HL-60 (cell line): ENCODE data around the gene CHD2.

Experiments
- DNase-seq, 2 experiments: peaks; one replicate each; pipeline ENCODE4 v3.0.0-alpha.2; 2010 to 2020; ENCODE audit warnings: low read depth in 1 of 2, low spot score in 1 of 2
- H3K27ac ChIP-seq: fragments of 250-450 bp; sonication (Bioruptor Pico); replicated peaks from 2 replicates; pipeline ENCODE4 v1.5.1; 2020; ENCODE audit warnings: mild to moderate bottlenecking, moderate library complexity
- H3K27me3 ChIP-seq: fragments of 250-450 bp; sonication (Bioruptor Pico); 2 replicates; pipeline ENCODE4 v1.5.1; 2021; ENCODE audit warnings: mild to moderate bottlenecking, moderate library complexity; ENCODE audit not compliant: insufficient read depth, poor library complexity, severe bottlenecking
- H3K4me3 ChIP-seq: replicated peaks from 2 replicates; pipeline ENCODE4 v1.5.1; 2011; ENCODE audit warnings: mild to moderate bottlenecking, control low read depth, low read length; ENCODE audit not compliant: insufficient read depth
- CTCF ChIP-seq: IDR thresholded peaks from one replicate; pipeline ENCODE4 v1.5.1; 2011; ENCODE audit warnings: low read length, control low read depth, inconsistent platforms; ENCODE audit not compliant: insufficient read depth
- GABPA ChIP-seq: IDR thresholded peaks from 2 replicates; pipeline ENCODE4 v1.6.1; 2012; ENCODE audit warnings: low read depth
- POLR2AphosphoS5 ChIP-seq: IDR thresholded peaks from 2 replicates; pipeline ENCODE4 v1.6.1; 2012; ENCODE audit warnings: low read depth
- REST ChIP-seq: IDR thresholded peaks from 2 replicates; pipeline ENCODE4 v1.6.1; 2012; ENCODE audit warnings: low read depth; ENCODE audit not compliant: insufficient replicate concordance
- SPI1 ChIP-seq: IDR thresholded peaks from 2 replicates; pipeline ENCODE4 v1.6.1; 2012; ENCODE audit warnings: low read depth, mild to moderate bottlenecking, borderline replicate concordance

CHD2 gene

GRCh38 chr15:92930776-92931175, 30.7 kb downstream of the CHD2 start:
- TF ChIP-seq REST (no peak), SPI1 (no peak), CTCF (no peak)
- Histone ChIP-seq H3K4me3 (no peak overlapping the region), H3K27ac (no peak overlapping the region), H3K27me3 (no peaks in the 10 kb centered on the region)
- no peak for DNase-seq

GRCh38 chr15:92932946-92933649, 33.0 kb downstream of the CHD2 start:
- DNase-seq: no peak
- Histone ChIP-seq H3K27me3 (no peaks in the 10 kb centered on the region), H3K4me3 (no peak overlapping the region), H3K27ac (no peak overlapping the region)
- no peak for TF ChIP-seq SPI1
- no peak for TF ChIP-seq GABPA
- TF ChIP-seq CTCF: no peak
- no peak for TF ChIP-seq REST
- no peak for TF ChIP-seq POLR2AphosphoS5

- H3K27ac ChIP-seq: no peak overlapping the region
- H3K4me3 ChIP-seq: no peak overlapping the region
- no peaks in the 10 kb centered on the region for H3K27me3 ChIP-seq
- no peak for TF ChIP-seq GABPA
- no peak for DNase-seq
These were observed 33.7 kb downstream of the CHD2 start for GRCh38 chr15:92933831-92934230.

GRCh38 chr15:92934716-92935115, 34.6 kb downstream of the CHD2 start:
- no peak overlapping the region for H3K27ac ChIP-seq
- TF ChIP-seq REST (no peak), CTCF (no peak), GABPA (no peak), POLR2AphosphoS5 (no peak), SPI1 (no peak)
- no peak overlapping the region for H3K4me3 ChIP-seq
- no peaks in the 10 kb centered on the region for H3K27me3 ChIP-seq
- no peak for DNase-seq
